Transverse colon (tissue), 4 donors: ENCODE results near the gene OCA2. TPM values are rescaled to one million over a fixed set of nuclear protein-coding genes. Genes with fewer than 3 reads are reported as not detected.

Experiments used
- DNase-seq: peaks from one replicate; pipeline ENCODE4 v3.0.0-alpha.2; 2019
- H3K27ac ChIP-seq, 4 donors: fragments of 200-600 bp; sonication (generic); 2 replicates each; pipeline ENCODE4 v1.5.1; 2016 to 2018; ENCODE audit warnings: inconsistent platforms in 4 of 4
- H3K27me3 ChIP-seq: fragments of 200-600 bp; sonication (generic); 2 replicates; pipeline ENCODE4 v1.5.1; 2017; ENCODE audit warnings: inconsistent platforms
- H3K36me3 ChIP-seq, 4 donors: fragments of 200-600 bp; sonication (generic); 2 replicates each; pipeline ENCODE4 v1.5.1; 2017 to 2019; ENCODE audit warnings: inconsistent platforms in 4 of 4
- H3K4me1 ChIP-seq, 4 donors: fragments of 200-600 bp; sonication (generic); 2 replicates each; pipeline ENCODE4 v1.5.1; 2017 to 2020; ENCODE audit warnings: inconsistent platforms in 4 of 4
- H3K4me3 ChIP-seq, 4 donors: fragments of 200-600 bp; sonication (generic); 1 replicate in 1 of 4; 2 replicates in 3 of 4; pipeline versions ENCODE4 v1.5.1 to v1.6.1; 2017 to 2019; ENCODE audit warnings: inconsistent platforms in 4 of 4
- H3K9me3 ChIP-seq, 2 donors: fragments of 200-600 bp; sonication (generic); 2 replicates each; pipeline ENCODE4 v1.5.1; 2017 to 2019; ENCODE audit warnings: inconsistent platforms in 2 of 2
- EP300 ChIP-seq: sonication (generic); formaldehyde crosslinking; IDR thresholded peaks from one replicate; pipeline ENCODE4 v1.6.1; 2017; ENCODE audit warnings: antibody characterized with exemption, low read depth
- POLR2A ChIP-seq: fragments of 450-650 bp; IDR thresholded peaks from one replicate; pipeline ENCODE4 v1.6.1; 2016; ENCODE audit warnings: antibody characterized with exemption, mild to moderate bottlenecking, moderate library complexity
- POLR2AphosphoS5 ChIP-seq, 3 donors: sonication (generic); formaldehyde crosslinking; IDR thresholded peaks; one replicate each; pipeline ENCODE4 v1.6.1; 2016; ENCODE audit warnings: antibody characterized with exemption in 3 of 3
- WGBS, 2 donors: methylation state at CpG; one replicate each; pipeline ENCODE4 v1.1.5; 2018; ENCODE audit warnings: low coverage in 1 of 2; 5-methylcytosine and 5-hydroxymethylcytosine counted together
- in situ Hi-C, 4 donors: fragments of 200-750 bp; cut with MboI; loops; one replicate each; pipeline versions ENCODE4 v1.15.0 to v1.15.1; 2017; ENCODE audit warnings: low sequenced_read_pairs in 3 of 4, low pct_ligation_motif_present in 1 of 4, low pct_unique_long_range_greater_than_20kb in 1 of 4
- intact Hi-C: fragments of 100-400 bp; cut with DNase I; formaldehyde crosslinking; loops from one replicate; pipeline ENCODE4 v1.15.1; 2023; ENCODE audit warnings: low total_unique reads
- total RNA-seq, 4 donors: library from RNA; depleted of rRNA; stranded (reverse); fragments of >200 nt; gene quantifications; one replicate each; pipeline ENCODE4 v1.1.0, GENCODE V29; 2016
- TF ChIP-seq, protein P1 (sequence below), 5 experiments: fragments of 200-600 bp in 3 of 5; fragments of 450-650 bp in 2 of 5; sonication (generic) in 3 of 5; IDR thresholded peaks; 1 replicate in 2 of 5; 2 replicates in 3 of 5; pipeline ENCODE4 v1.5.1; 2016 to 2017; ENCODE audit warnings: antibody characterized with exemption in 5 of 5, inconsistent platforms in 3 of 5, mild to moderate bottlenecking in 2 of 5, moderate library complexity in 1 of 5

Gene OCA2
- total RNA-seq, 4 donors from 2014 or later: 1.4 to 1.9 TPM; not detected in 2

DNA sequence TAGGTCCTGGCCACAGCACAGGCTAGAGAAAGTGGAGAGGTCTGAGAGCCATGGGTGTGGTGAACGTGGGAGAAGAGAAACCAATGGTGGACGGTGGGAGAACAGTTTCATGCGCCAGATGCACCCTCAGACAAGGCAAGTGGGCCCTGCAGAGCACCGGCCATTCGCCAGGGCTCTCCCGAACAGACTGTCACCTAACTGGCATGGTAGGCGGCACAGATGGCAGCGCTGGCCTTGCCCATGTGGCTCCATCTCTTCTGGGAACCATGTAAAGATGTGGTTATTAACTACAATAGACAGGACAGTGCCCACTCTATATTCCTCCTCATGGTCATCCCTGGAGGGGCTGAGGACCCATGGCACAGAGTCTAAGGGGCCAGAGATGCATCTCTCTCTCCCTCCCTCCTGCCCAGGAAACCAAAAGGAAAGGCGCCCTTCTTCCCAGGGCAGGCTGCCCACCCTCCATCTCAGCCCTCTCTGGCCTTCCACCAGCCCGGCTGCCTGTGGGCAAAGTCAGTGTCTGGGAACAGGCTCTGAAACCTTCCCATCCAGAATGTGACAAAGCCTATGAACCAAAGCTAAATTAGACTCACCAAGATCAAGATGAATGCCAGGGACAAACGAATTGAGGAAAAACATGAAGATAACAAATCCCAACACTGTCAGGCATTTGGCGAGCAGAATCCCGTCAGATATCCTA lies 147.8 kb downstream of the OCA2 start:
- intact Hi-C loops (no loop called here), in situ Hi-C loops (no loop called here)
- H3K4me3 ChIP-seq: no peak overlapping the region
- H3K27ac ChIP-seq: no peak overlapping the region
- H3K36me3 ChIP-seq: no peaks in the 10 kb centered on the region
- H3K4me1 ChIP-seq: no peaks in the 10 kb centered on the region
- no peaks in the 10 kb centered on the region for H3K27me3 ChIP-seq
- TF ChIP-seq POLR2AphosphoS5 (IDR thresholded peaks at IDR 0.05): no peak
- no peak for TF ChIP-seq EP300
- no peaks in the 10 kb centered on the region for H3K9me3 ChIP-seq
- WGBS, 2 donors: 86 to 87% methylated on average over 7 to 13 of the region's 13 CpGs
- no peak for DNase-seq

- no peaks in the 10 kb centered on the region for H3K36me3 ChIP-seq
- H3K27ac ChIP-seq: no peak overlapping the region
- no peaks in the 10 kb centered on the region for H3K4me1 ChIP-seq
- no peak overlapping the region for H3K4me3 ChIP-seq
- TF ChIP-seq POLR2AphosphoS5 (IDR thresholded peaks at IDR 0.05) (no peak), EP300 (no peak), POLR2A (no peak)
- TF ChIP-seq, protein P1, sequence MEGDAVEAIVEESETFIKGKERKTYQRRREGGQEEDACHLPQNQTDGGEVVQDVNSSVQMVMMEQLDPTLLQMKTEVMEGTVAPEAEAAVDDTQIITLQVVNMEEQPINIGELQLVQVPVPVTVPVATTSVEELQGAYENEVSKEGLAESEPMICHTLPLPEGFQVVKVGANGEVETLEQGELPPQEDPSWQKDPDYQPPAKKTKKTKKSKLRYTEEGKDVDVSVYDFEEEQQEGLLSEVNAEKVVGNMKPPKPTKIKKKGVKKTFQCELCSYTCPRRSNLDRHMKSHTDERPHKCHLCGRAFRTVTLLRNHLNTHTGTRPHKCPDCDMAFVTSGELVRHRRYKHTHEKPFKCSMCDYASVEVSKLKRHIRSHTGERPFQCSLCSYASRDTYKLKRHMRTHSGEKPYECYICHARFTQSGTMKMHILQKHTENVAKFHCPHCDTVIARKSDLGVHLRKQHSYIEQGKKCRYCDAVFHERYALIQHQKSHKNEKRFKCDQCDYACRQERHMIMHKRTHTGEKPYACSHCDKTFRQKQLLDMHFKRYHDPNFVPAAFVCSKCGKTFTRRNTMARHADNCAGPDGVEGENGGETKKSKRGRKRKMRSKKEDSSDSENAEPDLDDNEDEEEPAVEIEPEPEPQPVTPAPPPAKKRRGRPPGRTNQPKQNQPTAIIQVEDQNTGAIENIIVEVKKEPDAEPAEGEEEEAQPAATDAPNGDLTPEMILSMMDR (IDR thresholded peaks at IDR 0.05): no peak
- DNase-seq: no peak
- no peaks in the 10 kb centered on the region for H3K9me3 ChIP-seq
- WGBS, 2 donors: 89 to 91% methylated on average over 6 to 10 of the region's 10 CpGs
- in situ Hi-C loops (no loop called here), intact Hi-C loops (no loop called here)
- no peaks in the 10 kb centered on the region for H3K27me3 ChIP-seq
Observed at GRCh38 chr15:27949089-27949488, 150.0 kb downstream of the OCA2 start.

DNA sequence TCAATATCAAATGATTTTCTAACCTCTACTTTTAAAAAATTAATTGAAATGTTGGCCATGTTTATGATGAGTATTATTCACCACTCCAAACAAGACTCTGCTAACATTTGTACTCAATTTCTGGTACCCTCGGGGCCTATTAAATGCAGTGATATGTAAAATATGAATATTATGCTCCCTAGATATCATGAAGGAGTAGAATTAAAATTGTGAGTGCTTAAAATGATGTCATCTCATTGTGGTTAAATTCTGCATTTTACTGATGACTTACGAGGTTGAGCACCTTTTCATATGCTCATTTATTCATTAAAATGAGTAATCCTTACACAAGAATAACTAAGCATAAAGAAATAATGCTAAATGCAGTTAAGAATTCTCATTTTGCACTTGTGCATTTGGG lies 159.9 kb downstream of the OCA2 start:
- TF ChIP-seq EP300 (no peak), POLR2AphosphoS5 (IDR thresholded peaks at IDR 0.05) (no peak), POLR2A (no peak)
- TF ChIP-seq, protein P1 (IDR thresholded peaks at IDR 0.05): no peak
- Histone ChIP-seq H3K4me3 (no peak overlapping the region), H3K36me3 (no peaks in the 10 kb centered on the region), H3K4me1 (no peaks in the 10 kb centered on the region), H3K27ac (no peak overlapping the region), H3K9me3 (no peaks in the 10 kb centered on the region), H3K27me3 (no peaks in the 10 kb centered on the region)
- intact Hi-C loops: no loop called here
- no peak for DNase-seq
- 78 to 80% methylated on average over 2 of the region's 2 CpGs for WGBS, 2 donors
- in situ Hi-C loops: no loop called here

- no peaks in the 10 kb centered on the region for H3K36me3 ChIP-seq
- WGBS, 2 donors: 67% methylated on average over 1 of the region's 1 CpG; no CpG with 5 or more reads in 1 of the 2 donors
- no peaks in the 10 kb centered on the region for H3K27me3 ChIP-seq
- H3K9me3 ChIP-seq: peaks cover 0 to 3% of the 10 kb centered on the region in 2 donors
- TF ChIP-seq EP300 (no peak), POLR2AphosphoS5 (IDR thresholded peaks at IDR 0.05) (no peak)
- H3K4me1 ChIP-seq: no peaks in the 10 kb centered on the region
- in situ Hi-C loops (no loop called here), intact Hi-C loops (no loop called here)
- no peak overlapping the region for H3K27ac ChIP-seq
- no peak overlapping the region for H3K4me3 ChIP-seq
- no peak for DNase-seq
Observed at GRCh38 chr15:27937851-27938250, 161.3 kb downstream of the OCA2 start.

- H3K27ac ChIP-seq: no peak overlapping the region
- in situ Hi-C loops: no loop called here
- WGBS, 2 donors: 68% methylated on average over 2 of the region's 2 CpGs
- H3K27me3 ChIP-seq: no peaks in the 10 kb centered on the region
- no peak overlapping the region for H3K4me3 ChIP-seq
- TF ChIP-seq POLR2AphosphoS5 (IDR thresholded peaks at IDR 0.05) (no peak), POLR2A (no peak)
- TF ChIP-seq, protein P1 (IDR thresholded peaks at IDR 0.05): no peak
- no peaks in the 10 kb centered on the region for H3K36me3 ChIP-seq
- intact Hi-C loops: no loop called here
- no peak for DNase-seq
- H3K9me3 ChIP-seq: peaks cover 0 to 3% of the 10 kb centered on the region in 2 donors
- no peaks in the 10 kb centered on the region for H3K4me1 ChIP-seq
Observed at GRCh38 chr15:27936164-27936563, 163.0 kb downstream of the OCA2 start.
